Suprapubic skin (tissue), 3 donors: ENCODE results near the gene NSUN4.

Experiments
- EP300 ChIP-seq: sonication (generic); formaldehyde crosslinking; IDR thresholded peaks from one replicate; pipeline ENCODE4 v1.6.1; 2017; ENCODE audit warnings: antibody characterized with exemption
- POLR2A ChIP-seq, 2 donors: fragments of 450-650 bp; IDR thresholded peaks; one replicate each; pipeline ENCODE4 v1.6.1; 2017; ENCODE audit warnings: antibody characterized with exemption in 2 of 2, mild to moderate bottlenecking in 2 of 2, moderate library complexity in 2 of 2
- TF ChIP-seq, protein P1 (sequence below), 2 donors: fragments of 200-600 bp in 1 of 2; fragments of 450-650 bp in 1 of 2; sonication (generic) in 1 of 2; IDR thresholded peaks; one replicate each; pipeline ENCODE4 v1.5.1; 2016 to 2019; ENCODE audit warnings: antibody characterized with exemption in 2 of 2, mild to moderate bottlenecking in 1 of 2, moderate library complexity in 1 of 2

DNA sequence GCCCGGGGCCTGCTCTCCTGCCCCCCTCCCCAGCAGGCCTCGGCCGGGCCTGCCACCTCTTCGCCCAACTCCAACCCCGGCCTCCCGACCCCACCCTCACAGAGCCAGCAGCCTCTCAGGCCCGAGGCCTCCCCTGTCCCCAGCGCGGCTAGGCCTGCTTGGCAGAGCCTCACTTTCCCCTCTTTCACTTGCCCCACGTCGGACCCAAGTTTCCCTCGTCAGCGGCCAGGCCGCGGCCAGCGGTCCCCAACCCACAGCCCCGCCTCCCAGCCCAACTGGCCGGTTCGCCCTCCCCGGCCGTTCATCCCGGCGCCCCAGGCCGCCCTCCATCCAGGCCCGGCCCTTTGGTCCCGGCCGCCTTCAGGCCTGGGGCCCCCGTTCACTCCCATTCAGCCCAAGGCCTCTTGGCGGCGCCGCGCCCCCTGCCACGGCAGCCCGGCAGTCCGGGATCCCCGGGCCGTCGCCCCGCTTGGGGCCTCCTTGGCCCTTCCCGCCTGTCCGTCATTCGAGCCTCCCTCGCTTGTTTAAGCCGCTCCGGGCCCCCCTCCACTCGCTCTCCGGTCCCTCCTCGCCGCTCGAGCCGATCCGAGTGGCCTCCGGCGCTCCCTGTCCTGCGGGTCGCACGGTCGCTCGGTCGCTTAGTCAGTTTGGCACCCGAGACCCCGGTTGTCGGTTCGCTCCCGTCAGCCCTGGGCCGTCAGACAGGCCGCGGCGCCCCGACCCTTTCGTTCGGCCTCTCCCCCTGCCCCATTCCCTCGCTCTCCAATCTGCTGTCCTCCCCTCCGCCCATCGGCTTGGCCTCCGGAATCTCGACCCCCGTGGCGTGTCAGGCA is 38.6 kb upstream of the NSUN4 start:
- TF ChIP-seq, protein P1, sequence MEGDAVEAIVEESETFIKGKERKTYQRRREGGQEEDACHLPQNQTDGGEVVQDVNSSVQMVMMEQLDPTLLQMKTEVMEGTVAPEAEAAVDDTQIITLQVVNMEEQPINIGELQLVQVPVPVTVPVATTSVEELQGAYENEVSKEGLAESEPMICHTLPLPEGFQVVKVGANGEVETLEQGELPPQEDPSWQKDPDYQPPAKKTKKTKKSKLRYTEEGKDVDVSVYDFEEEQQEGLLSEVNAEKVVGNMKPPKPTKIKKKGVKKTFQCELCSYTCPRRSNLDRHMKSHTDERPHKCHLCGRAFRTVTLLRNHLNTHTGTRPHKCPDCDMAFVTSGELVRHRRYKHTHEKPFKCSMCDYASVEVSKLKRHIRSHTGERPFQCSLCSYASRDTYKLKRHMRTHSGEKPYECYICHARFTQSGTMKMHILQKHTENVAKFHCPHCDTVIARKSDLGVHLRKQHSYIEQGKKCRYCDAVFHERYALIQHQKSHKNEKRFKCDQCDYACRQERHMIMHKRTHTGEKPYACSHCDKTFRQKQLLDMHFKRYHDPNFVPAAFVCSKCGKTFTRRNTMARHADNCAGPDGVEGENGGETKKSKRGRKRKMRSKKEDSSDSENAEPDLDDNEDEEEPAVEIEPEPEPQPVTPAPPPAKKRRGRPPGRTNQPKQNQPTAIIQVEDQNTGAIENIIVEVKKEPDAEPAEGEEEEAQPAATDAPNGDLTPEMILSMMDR (IDR thresholded peaks at IDR 0.05) = no peak
- no peak for TF ChIP-seq POLR2A (IDR thresholded peaks at IDR 0.05)
- no peak for TF ChIP-seq EP300
